Measurements from ENCODE around the gene TRAPPC2L.

TRAPPC2L gene

DNA sequence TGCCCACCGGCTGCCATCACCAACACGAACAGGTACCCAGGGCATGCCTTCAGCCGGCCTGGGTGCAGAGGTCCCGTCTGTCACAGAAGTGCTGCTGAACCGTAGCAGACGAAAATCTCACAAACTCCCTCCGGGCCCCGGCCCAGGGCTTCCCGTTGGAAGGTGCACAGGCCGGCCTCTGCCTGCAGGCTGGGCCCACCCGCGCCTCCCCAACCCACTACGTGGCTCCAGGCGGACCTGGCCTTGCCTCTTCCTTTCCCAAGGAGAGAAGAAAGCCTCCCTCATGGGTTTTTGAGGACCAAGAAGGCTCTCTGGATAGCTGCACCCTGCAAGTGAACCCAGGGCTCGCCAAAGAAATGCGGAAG lies 55.0 kb downstream of the TRAPPC2L start:
- DNase-seq, result no peak
